Stimulated activated CD8-positive, alpha-beta memory T cell treated with anti-CD3 and anti-CD28 coated beads, Interleukin-4, amount 100 ng/mL, for 4 hours (primary cell): Measurements from ENCODE around the gene KHDC1.
A peak's percentile ranks its signal among the peaks of the same experiment; 100 is the strongest.
"Not testable (repeated sequence)": the region's sequence is repeated elsewhere in the genome, so short reads cannot be mapped to it uniquely, and the experiment has no call there.

ENCODE experiments used
- DNase-seq, 2 donors: peaks; one replicate each; pipeline ENCODE4 v3.0.0-alpha.2; 2020; ENCODE audit warnings: low read depth in 2 of 2, low spot score in 1 of 2

KHDC1 gene

GRCh38 chr6:73262671-73263569 lies at the start of gene KHDC1:
KHDC1 (minus strand) TSS chr6:73263196; CDS start chr6:73242517, 20,679 bp downstream.
- DNase-seq: peak; percentile 20 to 22

- not testable (repeated sequence) for DNase-seq
Observed at GRCh38 chr6:73310503-73310845, 47.5 kb upstream of the KHDC1 start.

GRCh38 chr6:73309785-73310502 lies 46.9 kb upstream of the KHDC1 start:
- peak; percentile 10 to 31 for DNase-seq

- DNase-seq: no peak
Observed at GRCh38 chr6:73309535-73309784, 46.5 kb upstream of the KHDC1 start.

- no peak for DNase-seq
Observed at GRCh38 chr6:73308712-73309534, 45.9 kb upstream of the KHDC1 start.

GRCh38 chr6:73303773-73304172 lies 40.8 kb upstream of the KHDC1 start:
- DNase-seq: not testable (repeated sequence)

- DNase-seq: no peak
Observed at GRCh38 chr6:73302339-73302738, 39.3 kb upstream of the KHDC1 start.

GRCh38 chr6:73299151-73299971 lies 36.4 kb upstream of the KHDC1 start:
- no peak for DNase-seq

GRCh38 chr6:73293331-73293730 lies 30.3 kb upstream of the KHDC1 start:
- no peak for DNase-seq

GRCh38 chr6:73290435-73290834 lies 27.4 kb upstream of the KHDC1 start:
- no peak for DNase-seq

GRCh38 chr6:73286752-73287151 lies 23.8 kb upstream of the KHDC1 start:
- no peak for DNase-seq

- DNase-seq: no peak
Observed at GRCh38 chr6:73285674-73286283, 22.8 kb upstream of the KHDC1 start.

- no peak for DNase-seq
Observed at GRCh38 chr6:73282871-73283270, 19.9 kb upstream of the KHDC1 start.

- DNase-seq: not testable (repeated sequence)
Observed at GRCh38 chr6:73281684-73282083, 18.7 kb upstream of the KHDC1 start.

- not testable (repeated sequence) for DNase-seq
Observed at GRCh38 chr6:73269296-73269695, 6.3 kb upstream of the KHDC1 start.

GRCh38 chr6:73268896-73269295 lies 5.9 kb upstream of the KHDC1 start:
- not testable (repeated sequence) for DNase-seq

GRCh38 chr6:73264446-73264845 lies 1.4 kb upstream of the KHDC1 start:
- no peak for DNase-seq

GRCh38 chr6:73263570-73263909 lies 544 bp upstream of the KHDC1 start:
- no peak for DNase-seq

- DNase-seq: no peak
Observed at GRCh38 chr6:73258721-73259120, 4.3 kb downstream of the KHDC1 start.

GRCh38 chr6:73254323-73254722 lies 8.7 kb downstream of the KHDC1 start:
- not testable (repeated sequence) for DNase-seq

GRCh38 chr6:73252703-73253102 lies 10.3 kb downstream of the KHDC1 start:
- no peak for DNase-seq
